ENCODE measurements around the gene PLA2G4A.

The PLA2G4A gene

GRCh38 chr1:186923486-186923885 is 94.7 kb downstream of the PLA2G4A start:
- no peak for TF ChIP-seq CTCF (IDR thresholded peaks at IDR 0.05; ENCODE audit: insufficient read depth, low read length, missing control alignments)
- H3K4me3 ChIP-seq (ENCODE audit: low read depth, low read length) = no peak overlapping the region
- ChIA-PET POLR2A (no interaction called here), CTCF (interaction anchor here (1.1 kb wide), 1 partner anchor 319 kb away, joined by 4 read pairs; no protein-coding TSS in a partner anchor)
- DNase-seq (ENCODE audit: low read depth, low spot score) = no peak

GRCh38 chr1:186925881-186926669 is 97.3 kb downstream of the PLA2G4A start:
- ChIA-PET CTCF (interaction anchor here (0.7 kb wide), 2 partner anchors 9 to 60 kb away, joined by 3 to 4 read pairs; no protein-coding TSS in a partner anchor), POLR2A (no interaction called here)
- no peak for TF ChIP-seq CTCF (IDR thresholded peaks at IDR 0.05; ENCODE audit: insufficient read depth, low read length, missing control alignments)
- DNase-seq (ENCODE audit: low read depth, low spot score) = no peak
- H3K4me3 ChIP-seq (ENCODE audit: low read depth, low read length) = no peak overlapping the region

GRCh38 chr1:186927884-186928283 is 99.1 kb downstream of the PLA2G4A start:
- POLR2A ChIA-PET = no interaction called here
- CTCF ChIA-PET = interaction anchor here (1.2 to 4.7 kb wide), 3 partner anchors 11 to 138 kb away, joined by 3 to 36 read pairs (median 4); no protein-coding TSS in a partner anchor
- no peak for DNase-seq (ENCODE audit: low read depth, low spot score)
- no peak overlapping the region for H3K4me3 ChIP-seq (ENCODE audit: low read depth, low read length)
- no peak for TF ChIP-seq CTCF (IDR thresholded peaks at IDR 0.05; ENCODE audit: insufficient read depth, low read length, missing control alignments)

GRCh38 chr1:186930238-186930637 is 101.5 kb downstream of the PLA2G4A start:
- DNase-seq (ENCODE audit: low read depth, low spot score) = peak; percentile 69
- no peak overlapping the region for H3K4me3 ChIP-seq (ENCODE audit: low read depth, low read length)
- ChIA-PET CTCF (interaction anchor here (1.9 to 4.7 kb wide), 2 partner anchors 13 to 251 kb away, joined by 5 to 36 read pairs; no protein-coding TSS in a partner anchor), POLR2A (no interaction called here)
- TF ChIP-seq CTCF (IDR thresholded peaks at IDR 0.05; ENCODE audit: insufficient read depth, low read length, missing control alignments) = no peak

- POLR2A ChIA-PET = no interaction called here
- CTCF ChIA-PET = interaction anchor here (0.8 kb wide), 1 partner anchor 257 kb away, joined by 3 read pairs; the partner anchor contains the start of gene PTGS2
- TF ChIP-seq CTCF (IDR thresholded peaks at IDR 0.05; ENCODE audit: insufficient read depth, low read length, missing control alignments) = no peak
- no peak for DNase-seq (ENCODE audit: low read depth, low spot score)
- H3K4me3 ChIP-seq (ENCODE audit: low read depth, low read length) = no peak overlapping the region
Observed at GRCh38 chr1:186937016-186937670, 108.4 kb downstream of the PLA2G4A start.
